Measurements from ENCODE around the gene FOXP1. TPM values are rescaled to one million over a fixed set of nuclear protein-coding genes. Genes with fewer than 3 reads are reported as not detected.

FOXP1 gene
- total RNA-seq, 1 donor from 2014 or later, result 27.3 TPM

GRCh38 chr3:71048948-71049347, 534.6 kb downstream of the FOXP1 start:
- H3K4me1 Mint-ChIP-seq, result peaks cover 79% of the 10 kb centered on the region
- Histone ChIP-seq H3K9me3 (ENCODE audit: low read depth) (no peaks in the 10 kb centered on the region), H3F3A (ENCODE audit: low read depth) (peaks cover 21% of the 10 kb centered on the region), H3K4me3 (no peak overlapping the region), H3K4me1 (peaks cover 47% of the 10 kb centered on the region), H3K36me3 (no peaks in the 10 kb centered on the region), H3K27me3 (no peaks in the 10 kb centered on the region), H3K9ac (no peak overlapping the region), H4K20me1 (ENCODE audit: low read depth) (peaks cover 40% of the 10 kb centered on the region), H3K4me2 (peak overlapping the region; percentile 29), H3K27ac (no peak overlapping the region), H2AFZ (replicated peaks) (no peak overlapping the region), H3K79me2 (ENCODE audit: low read depth) (no peaks in the 10 kb centered on the region)
- peak overlapping the region; percentile 80 for H3K27ac Mint-ChIP-seq
- TF ChIP-seq EZH2 (IDR thresholded peaks at IDR 0.05) (no peak), EZH2phosphoT487 (IDR thresholded peaks at IDR 0.05) (no peak)
- TF ChIP-seq, protein P1, sequence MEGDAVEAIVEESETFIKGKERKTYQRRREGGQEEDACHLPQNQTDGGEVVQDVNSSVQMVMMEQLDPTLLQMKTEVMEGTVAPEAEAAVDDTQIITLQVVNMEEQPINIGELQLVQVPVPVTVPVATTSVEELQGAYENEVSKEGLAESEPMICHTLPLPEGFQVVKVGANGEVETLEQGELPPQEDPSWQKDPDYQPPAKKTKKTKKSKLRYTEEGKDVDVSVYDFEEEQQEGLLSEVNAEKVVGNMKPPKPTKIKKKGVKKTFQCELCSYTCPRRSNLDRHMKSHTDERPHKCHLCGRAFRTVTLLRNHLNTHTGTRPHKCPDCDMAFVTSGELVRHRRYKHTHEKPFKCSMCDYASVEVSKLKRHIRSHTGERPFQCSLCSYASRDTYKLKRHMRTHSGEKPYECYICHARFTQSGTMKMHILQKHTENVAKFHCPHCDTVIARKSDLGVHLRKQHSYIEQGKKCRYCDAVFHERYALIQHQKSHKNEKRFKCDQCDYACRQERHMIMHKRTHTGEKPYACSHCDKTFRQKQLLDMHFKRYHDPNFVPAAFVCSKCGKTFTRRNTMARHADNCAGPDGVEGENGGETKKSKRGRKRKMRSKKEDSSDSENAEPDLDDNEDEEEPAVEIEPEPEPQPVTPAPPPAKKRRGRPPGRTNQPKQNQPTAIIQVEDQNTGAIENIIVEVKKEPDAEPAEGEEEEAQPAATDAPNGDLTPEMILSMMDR (IDR thresholded peaks at IDR 0.05), result no peak
- no peaks in the 10 kb centered on the region for H3K27me3 Mint-ChIP-seq (ENCODE audit: insufficient read depth, low read depth)
- peak overlapping the region; percentile 30 for H3K4me3 Mint-ChIP-seq
- no peak for DNase-seq (ENCODE audit: low spot score)
- peaks cover 13% of the 10 kb centered on the region for H3K36me3 Mint-ChIP-seq
- H3K9me3 Mint-ChIP-seq, result no peaks in the 10 kb centered on the region

- TF ChIP-seq EZH2phosphoT487 (IDR thresholded peaks at IDR 0.05), result no peak
- TF ChIP-seq, protein P1 (IDR thresholded peaks at IDR 0.05), result no peak
- no peak for TF ChIP-seq EZH2 (IDR thresholded peaks at IDR 0.05)
- Histone ChIP-seq H3K36me3 (no peaks in the 10 kb centered on the region), H3K79me2 (ENCODE audit: low read depth) (no peaks in the 10 kb centered on the region), H3K9ac (no peak overlapping the region), H3K4me1 (peaks cover 47% of the 10 kb centered on the region), H3F3A (ENCODE audit: low read depth) (peaks cover 21% of the 10 kb centered on the region), H3K4me3 (no peak overlapping the region), H2AFZ (replicated peaks) (no peak overlapping the region), H3K4me2 (peak overlapping the region; percentile 13), H4K20me1 (ENCODE audit: low read depth) (peaks cover 40% of the 10 kb centered on the region), H3K9me3 (ENCODE audit: low read depth) (no peaks in the 10 kb centered on the region), H3K27ac (no peak overlapping the region), H3K27me3 (no peaks in the 10 kb centered on the region)
- no peak for DNase-seq (ENCODE audit: low spot score)
- H3K27me3 Mint-ChIP-seq (ENCODE audit: insufficient read depth, low read depth), result no peaks in the 10 kb centered on the region
- H3K4me1 Mint-ChIP-seq, result peaks cover 69% of the 10 kb centered on the region
- H3K9me3 Mint-ChIP-seq, result no peaks in the 10 kb centered on the region
- H3K27ac Mint-ChIP-seq, result peak overlapping the region; percentile 80
- H3K4me3 Mint-ChIP-seq, result no peak overlapping the region
- H3K36me3 Mint-ChIP-seq, result peaks cover 14% of the 10 kb centered on the region
Measured at GRCh38 chr3:71047616-71048531, 535.7 kb downstream of the FOXP1 start.

DNA sequence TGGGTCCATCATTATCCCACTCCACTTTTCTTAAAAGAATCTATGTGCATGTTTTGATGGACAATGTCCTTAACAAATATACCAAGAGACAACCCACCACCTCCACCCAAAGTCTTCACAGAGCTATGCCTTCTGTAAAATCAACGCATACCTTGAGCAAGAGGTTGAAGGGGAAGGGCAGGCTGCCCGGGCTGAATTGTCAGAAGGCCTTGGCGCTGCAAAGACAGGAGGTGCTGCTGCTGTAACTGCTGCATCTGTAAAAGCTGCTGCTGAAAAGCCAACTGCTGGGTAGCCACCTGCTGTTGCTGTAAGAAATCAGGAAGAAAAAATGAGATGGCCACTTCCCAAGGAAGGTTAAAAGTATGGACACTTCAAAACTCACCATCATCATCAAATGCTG, 536.7 kb downstream of the FOXP1 start:
- H3K79me2 ChIP-seq (ENCODE audit: low read depth), result no peaks in the 10 kb centered on the region

More for the DNA sequence above, 536.7 kb downstream of the FOXP1 start:
- Mint-ChIP-seq H3K36me3 (peaks cover 16% of the 10 kb centered on the region), H3K9me3 (no peaks in the 10 kb centered on the region), H3K4me1 (peaks cover 58% of the 10 kb centered on the region), H3K27ac (peak overlapping the region; percentile 38), H3K4me3 (peak overlapping the region; percentile 34), H3K27me3 (ENCODE audit: insufficient read depth, low read depth) (no peaks in the 10 kb centered on the region)
- Histone ChIP-seq H3F3A (ENCODE audit: low read depth) (peaks cover 21% of the 10 kb centered on the region), H3K27ac (no peak overlapping the region), H2AFZ (replicated peaks) (no peak overlapping the region), H3K4me2 (peak overlapping the region; percentile 19), H3K9me3 (ENCODE audit: low read depth) (no peaks in the 10 kb centered on the region), H3K4me3 (no peak overlapping the region), H4K20me1 (ENCODE audit: low read depth) (peaks cover 40% of the 10 kb centered on the region), H3K36me3 (no peaks in the 10 kb centered on the region), H3K27me3 (no peaks in the 10 kb centered on the region), H3K4me1 (peaks cover 47% of the 10 kb centered on the region), H3K9ac (no peak overlapping the region)
- no peak for DNase-seq (ENCODE audit: low spot score)
- TF ChIP-seq EZH2phosphoT487 (IDR thresholded peaks at IDR 0.05), result no peak
- TF ChIP-seq, protein P1 (IDR thresholded peaks at IDR 0.05), result no peak
- TF ChIP-seq EZH2 (IDR thresholded peaks at IDR 0.05), result no peak

All from neural progenitor cell (in vitro differentiated cells).